Ascending aorta (tissue), 2 donors: ENCODE results near the gene RELL1. TPM values are rescaled to one million over a fixed set of nuclear protein-coding genes. Genes with fewer than 3 reads are reported as not detected.

ENCODE experiments used
- DNase-seq, 2 donors: peaks; one replicate each; pipeline ENCODE4 v3.0.0-alpha.2; 2019; ENCODE audit warnings: low spot score in 2 of 2
- H3K27ac ChIP-seq, 2 donors: fragments of 200-600 bp; sonication (generic); one replicate each; pipeline ENCODE4 v1.5.1; 2016 to 2017; ENCODE audit warnings: mild to moderate bottlenecking in 1 of 2
- H3K27me3 ChIP-seq: fragments of 200-600 bp; sonication (generic); one replicate; pipeline ENCODE4 v1.5.1; 2017
- H3K36me3 ChIP-seq, 2 donors: fragments of 200-600 bp; sonication (generic); one replicate each; pipeline ENCODE4 v1.5.1; 2016
- H3K4me1 ChIP-seq, 2 donors: fragments of 200-600 bp; sonication (generic); one replicate each; pipeline ENCODE4 v1.5.1; 2016 to 2017; ENCODE audit warnings: mild to moderate bottlenecking in 1 of 2
- H3K4me3 ChIP-seq, 2 donors: fragments of 200-600 bp; sonication (generic); one replicate each; pipeline ENCODE4 v1.5.1; 2016 to 2017; ENCODE audit warnings: mild to moderate bottlenecking in 1 of 2
- H3K9me3 ChIP-seq, 2 donors: fragments of 200-600 bp; sonication (generic); one replicate each; pipeline ENCODE4 v1.5.1; 2016
- intact Hi-C: fragments of 100-400 bp; cut with DNase I; formaldehyde crosslinking; loops from one replicate; pipeline ENCODE4 v1.15.1; 2023
- total RNA-seq: library from RNA; depleted of rRNA; stranded (reverse); fragments of >200 nt; gene quantifications from one replicate; pipeline ENCODE4 v1.1.0, GENCODE V29; 2016
- TF ChIP-seq, protein P1 (sequence below), 3 experiments: fragments of 200-600 bp in 2 of 3; fragments of 450-650 bp in 1 of 3; sonication (generic) in 2 of 3; IDR thresholded peaks; one replicate each; pipeline ENCODE4 v1.5.1; 2016 to 2019; ENCODE audit warnings: antibody characterized with exemption in 3 of 3, mild to moderate bottlenecking in 1 of 3, moderate library complexity in 1 of 3

Gene RELL1
- total RNA-seq, 1 donor from 2014 or later = 61.5 TPM

DNA sequence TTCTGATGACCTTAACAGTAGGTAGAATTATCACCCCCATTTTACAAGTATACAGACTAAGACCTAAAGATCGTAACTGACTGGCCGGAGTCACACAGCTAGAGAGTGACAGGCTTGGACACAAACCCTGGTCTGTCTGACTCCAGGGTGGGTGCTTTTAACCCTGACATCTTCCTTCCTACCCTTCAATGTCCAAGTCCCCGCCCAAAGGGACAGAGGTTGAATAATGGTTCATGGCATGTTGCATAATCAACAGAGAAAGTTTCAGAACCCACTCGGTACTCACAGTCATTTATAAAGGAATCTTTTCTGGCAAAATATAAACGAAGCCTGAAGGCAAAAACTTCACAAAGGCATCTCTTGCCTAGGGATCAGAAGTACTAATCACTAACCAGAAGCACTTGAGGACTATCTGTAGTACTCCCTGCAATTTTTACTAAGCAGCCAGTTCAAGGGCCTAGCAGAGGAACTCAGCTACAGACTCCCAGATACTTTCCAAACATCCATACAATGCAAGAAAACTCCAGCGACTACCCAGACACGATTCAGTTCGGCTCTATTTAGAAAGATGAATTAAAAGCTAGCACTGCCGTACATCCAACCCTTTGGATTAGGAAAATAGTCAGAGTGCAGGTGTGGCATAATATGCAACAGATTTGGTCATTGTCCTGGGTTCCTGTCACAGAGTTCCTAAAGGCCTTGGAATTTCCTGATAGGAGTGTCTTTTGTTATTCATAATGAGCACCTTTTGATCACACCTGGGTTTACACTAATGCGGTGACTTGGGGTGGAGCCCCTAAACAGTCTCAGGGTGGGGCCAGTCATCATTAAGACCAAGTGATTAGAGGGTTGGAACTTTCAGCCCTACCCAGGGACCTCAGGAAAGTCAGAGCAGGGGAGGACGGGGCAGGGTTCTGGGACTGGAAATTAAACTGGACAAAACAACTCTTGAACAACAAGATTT is 44.0 kb downstream of the RELL1 start:
- DNase-seq = no peak
- Histone ChIP-seq H3K4me3 (no peak overlapping the region), H3K27ac (no peak overlapping the region), H3K9me3 (no peaks in the 10 kb centered on the region), H3K36me3 (peaks cover 0 to 7% of the 10 kb centered on the region in 2 donors), H3K27me3 (no peaks in the 10 kb centered on the region), H3K4me1 (no peaks in the 10 kb centered on the region)
- TF ChIP-seq, protein P1, sequence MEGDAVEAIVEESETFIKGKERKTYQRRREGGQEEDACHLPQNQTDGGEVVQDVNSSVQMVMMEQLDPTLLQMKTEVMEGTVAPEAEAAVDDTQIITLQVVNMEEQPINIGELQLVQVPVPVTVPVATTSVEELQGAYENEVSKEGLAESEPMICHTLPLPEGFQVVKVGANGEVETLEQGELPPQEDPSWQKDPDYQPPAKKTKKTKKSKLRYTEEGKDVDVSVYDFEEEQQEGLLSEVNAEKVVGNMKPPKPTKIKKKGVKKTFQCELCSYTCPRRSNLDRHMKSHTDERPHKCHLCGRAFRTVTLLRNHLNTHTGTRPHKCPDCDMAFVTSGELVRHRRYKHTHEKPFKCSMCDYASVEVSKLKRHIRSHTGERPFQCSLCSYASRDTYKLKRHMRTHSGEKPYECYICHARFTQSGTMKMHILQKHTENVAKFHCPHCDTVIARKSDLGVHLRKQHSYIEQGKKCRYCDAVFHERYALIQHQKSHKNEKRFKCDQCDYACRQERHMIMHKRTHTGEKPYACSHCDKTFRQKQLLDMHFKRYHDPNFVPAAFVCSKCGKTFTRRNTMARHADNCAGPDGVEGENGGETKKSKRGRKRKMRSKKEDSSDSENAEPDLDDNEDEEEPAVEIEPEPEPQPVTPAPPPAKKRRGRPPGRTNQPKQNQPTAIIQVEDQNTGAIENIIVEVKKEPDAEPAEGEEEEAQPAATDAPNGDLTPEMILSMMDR (IDR thresholded peaks at IDR 0.05) = no peak
- intact Hi-C loops = no loop called here

DNA sequence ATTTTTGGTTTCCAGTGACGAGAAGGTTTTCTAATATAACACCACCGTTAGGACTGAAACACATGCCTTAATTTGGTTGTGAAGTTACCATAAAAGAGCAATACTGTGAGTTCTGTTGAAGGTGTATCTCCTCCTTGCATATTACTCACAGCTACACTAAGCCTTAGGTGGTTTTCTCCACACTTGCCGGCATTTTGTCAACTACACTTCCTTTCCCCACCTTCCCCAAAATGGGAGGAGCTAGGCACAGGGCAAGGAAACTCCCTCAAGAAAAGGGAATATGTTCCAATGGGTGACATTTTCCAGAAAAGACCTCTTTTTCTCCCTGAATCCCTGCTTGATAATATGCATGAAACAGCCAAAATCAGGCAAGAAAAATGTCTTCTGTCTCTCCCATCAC is 44.8 kb downstream of the RELL1 start:
- Histone ChIP-seq H3K27me3 (no peaks in the 10 kb centered on the region), H3K36me3 (peaks cover 0 to under 1% of the 10 kb centered on the region in 2 donors), H3K4me3 (no peak overlapping the region), H3K9me3 (no peaks in the 10 kb centered on the region), H3K27ac (no peak overlapping the region), H3K4me1 (no peaks in the 10 kb centered on the region)
- no peak for DNase-seq
- intact Hi-C loops = no loop called here
- TF ChIP-seq, protein P1 (IDR thresholded peaks at IDR 0.05) = no peak

GRCh38 chr4:37639551-37640285 is 46.5 kb downstream of the RELL1 start:
- no peak for DNase-seq
- TF ChIP-seq, protein P1 (IDR thresholded peaks at IDR 0.05) = no peak

GRCh38 chr4:37635155-37635554 is 51.0 kb downstream of the RELL1 start:
- peaks cover 14 to 25% of the 10 kb centered on the region in 2 donors for H3K36me3 ChIP-seq
- no peaks in the 10 kb centered on the region for H3K9me3 ChIP-seq
- no peak overlapping the region for H3K4me3 ChIP-seq
- DNase-seq = no peak
- no peak overlapping the region for H3K27ac ChIP-seq
- intact Hi-C loops = no loop called here
- TF ChIP-seq, protein P1 (IDR thresholded peaks at IDR 0.05) = no peak
- H3K27me3 ChIP-seq = no peaks in the 10 kb centered on the region
- H3K4me1 ChIP-seq = no peaks in the 10 kb centered on the region

More at GRCh38 chr4:37639551-37640285, 46.5 kb downstream of the RELL1 start:
- Histone ChIP-seq H3K36me3 (peaks cover 0 to 6% of the 10 kb centered on the region in 2 donors), H3K27ac (no peak overlapping the region), H3K9me3 (no peaks in the 10 kb centered on the region), H3K4me1 (no peaks in the 10 kb centered on the region), H3K27me3 (no peaks in the 10 kb centered on the region), H3K4me3 (no peak overlapping the region)
- intact Hi-C loops = no loop called here

- no peaks in the 10 kb centered on the region for H3K4me1 ChIP-seq
- no peak for DNase-seq
- no peak overlapping the region for H3K4me3 ChIP-seq
- H3K27me3 ChIP-seq = no peaks in the 10 kb centered on the region
- H3K9me3 ChIP-seq = no peaks in the 10 kb centered on the region
- no peak overlapping the region for H3K27ac ChIP-seq
- intact Hi-C loops = no loop called here
- TF ChIP-seq, protein P1 (IDR thresholded peaks at IDR 0.05) = no peak
- H3K36me3 ChIP-seq = peaks cover 14 to 33% of the 10 kb centered on the region in 2 donors
Measured at GRCh38 chr4:37634180-37634579, 52.0 kb downstream of the RELL1 start.
